OCI-LY7 (cell line): Measurements from ENCODE around the gene QSOX1. TPM values are rescaled to one million over a fixed set of nuclear protein-coding genes. Genes with fewer than 3 reads are reported as not detected.

ENCODE experiments used
- BruUV-seq: library from RNA; stranded (reverse); fragments of 400-500 nt; replicated peaks from 2 replicates; lab custom pipeline; 2021; lab: Mats Ljungman, UMichigan
- CTCF ChIA-PET: fragments of 300-600 bp; sonication (Branson Sonifier 250); formaldehyde crosslinking; loops from one replicate; lab custom pipeline; 2022; ENCODE audit warnings: antibody characterized with exemption; ENCODE audit not compliant: unreplicated experiment; lab: Charles Lee
- POLR2A ChIA-PET: fragments of 300-600 bp; sonication (Branson Sonifier 250); formaldehyde crosslinking; loops from one replicate; lab custom pipeline; 2022; ENCODE audit warnings: antibody characterized with exemption; lab: Charles Lee
- DNase-seq: peaks from one replicate; pipeline ENCODE4 v3.0.0-alpha.2; 2015; ENCODE audit warnings: low spot score
- H2AFZ ChIP-seq: fragments of 200-600 bp; sonication (generic), shearing (Covaris generic); 2 replicates; pipeline ENCODE4 v1.6.1; 2014; ENCODE audit warnings: mild to moderate bottlenecking, antibody characterized with exemption, low read length, moderate library complexity
- H3K27ac ChIP-seq: fragments of 200-600 bp; sonication (generic); 2 replicates; pipeline ENCODE4 v1.5.1; 2014; ENCODE audit warnings: mixed run types, low read depth, mild to moderate bottlenecking, moderate library complexity, low read length, inconsistent platforms; ENCODE audit not compliant: poor library complexity, severe bottlenecking
- H3K36me3 ChIP-seq: fragments of 200-600 bp; sonication (generic); 2 replicates; pipeline ENCODE4 v1.6.1; 2014; ENCODE audit warnings: mild to moderate bottlenecking, antibody characterized with exemption, low read length, moderate library complexity, mixed read lengths; ENCODE audit not compliant: insufficient read depth
- H3K4me1 ChIP-seq: fragments of 200-600 bp; sonication (generic); 2 replicates; pipeline ENCODE4 v1.5.1; 2014; ENCODE audit warnings: mild to moderate bottlenecking, low read length; ENCODE audit not compliant: insufficient read depth, poor library complexity, severe bottlenecking
- H3K4me2 ChIP-seq: fragments of 200-600 bp; sonication (generic); 2 replicates; pipeline ENCODE4 v1.6.1; 2014; ENCODE audit warnings: mild to moderate bottlenecking, low read length
- H3K4me3 ChIP-seq: fragments of 200-600 bp; sonication (generic); 2 replicates; pipeline ENCODE4 v1.5.1; 2014; ENCODE audit warnings: mild to moderate bottlenecking, low read depth, low read length; ENCODE audit not compliant: poor library complexity, severe bottlenecking
- H3K79me2 ChIP-seq: fragments of 200-600 bp; sonication (generic); 2 replicates; pipeline ENCODE4 v1.6.1; 2016; ENCODE audit warnings: low read depth, mild to moderate bottlenecking, low read length, moderate library complexity, mixed read lengths; ENCODE audit not compliant: insufficient read depth
- H3K9me2 ChIP-seq: fragments of 200-600 bp; sonication (generic); 2 replicates; pipeline ENCODE4 v1.6.1; 2016; ENCODE audit warnings: mild to moderate bottlenecking, low read length, mixed read lengths; ENCODE audit not compliant: insufficient read depth
- H3K9me3 ChIP-seq: fragments of 200-600 bp; sonication (generic); 2 replicates; pipeline ENCODE4 v1.6.1; 2014; ENCODE audit warnings: mild to moderate bottlenecking, mixed run types, low read length, mixed read lengths
- H4K20me1 ChIP-seq: fragments of 200-600 bp; sonication (generic); 2 replicates; pipeline ENCODE4 v1.6.1; 2014; ENCODE audit warnings: mild to moderate bottlenecking, antibody characterized with exemption, low read length, moderate library complexity, mixed read lengths; ENCODE audit not compliant: insufficient read depth
- CTCF ChIP-seq: fragments of 200-600 bp; sonication (generic); conservative IDR thresholded peaks from 2 replicates; pipeline ENCODE4 v1.5.1; 2014; ENCODE audit warnings: mild to moderate bottlenecking, antibody characterized with exemption, low read length, moderate library complexity, mixed read lengths
- EZH2phosphoT487 ChIP-seq: fragments of 200-600 bp; sonication (generic); IDR thresholded peaks from 2 replicates; pipeline ENCODE4 v1.6.1; 2018; ENCODE audit warnings: low read depth, borderline replicate concordance, mild to moderate bottlenecking, mixed run types, antibody characterized with exemption, low read length, moderate library complexity, mixed read lengths
- intact Hi-C: fragments of 100-400 bp; cut with micrococcal nuclease; formaldehyde crosslinking; loops from one replicate; pipeline ENCODE4 v1.10.0; 2022; ENCODE audit not compliant: unreplicated experiment
- total RNA-seq, 2 experiments: library from RNA; depleted of rRNA in 1 of 2; stranded (reverse); fragments of >200 nt in 1 of 2; shearing (Covaris generic) in 1 of 2; gene quantifications; 2 replicates each; pipeline ENCODE4 v1.2.3, GENCODE V29; 2014 to 2022

The QSOX1 gene
- total RNA-seq, 2 experiments from 2014 or later, result 8.4 to 23.6 TPM

- TF ChIP-seq EZH2phosphoT487 (no peak), CTCF (no peak)
These were observed 8.4 kb downstream of the QSOX1 start for GRCh38 chr1:180163041-180163440.

DNA sequence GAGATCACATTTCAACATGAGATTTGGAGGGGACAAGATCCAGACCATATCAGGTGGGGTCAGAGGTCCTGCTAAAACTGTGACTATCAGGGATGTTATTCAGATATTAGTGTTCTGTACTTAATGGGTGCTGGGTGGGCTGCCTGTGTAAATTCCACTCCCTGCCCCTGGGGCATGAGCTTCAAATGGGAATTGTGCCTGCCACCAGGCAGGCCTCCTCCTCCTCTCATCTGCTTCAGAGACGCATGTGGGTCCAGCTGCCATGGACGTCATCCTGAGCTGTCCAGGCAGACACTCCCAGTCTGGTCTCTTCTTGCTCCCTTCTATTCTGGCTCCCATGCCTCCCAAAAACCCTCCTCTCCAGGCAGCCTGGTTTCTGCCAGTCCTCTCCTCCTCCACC, 10.4 kb downstream of the QSOX1 start:
- intact Hi-C loops, result no loop called here
- Histone ChIP-seq H3K27ac (no peak overlapping the region), H3K79me2 (no peaks in the 10 kb centered on the region), H3K4me2 (no peak overlapping the region), H2AFZ (no peak overlapping the region), H3K36me3 (no peaks in the 10 kb centered on the region), H4K20me1 (no peaks in the 10 kb centered on the region), H3K9me3 (no peaks in the 10 kb centered on the region), H3K4me3 (no peak overlapping the region), H3K9me2 (no peaks in the 10 kb centered on the region), H3K4me1 (no peaks in the 10 kb centered on the region)
- TF ChIP-seq CTCF, result no peak
- no peak for TF ChIP-seq EZH2phosphoT487
- ChIA-PET POLR2A (interaction anchor here (1.0 kb wide), 1 partner anchor 63 kb away, joined by 4 read pairs; no protein-coding TSS in a partner anchor), CTCF (no interaction called here)
- BruUV-seq, result no TSS peak
- no peak for DNase-seq

More at GRCh38 chr1:180163041-180163440, 8.4 kb downstream of the QSOX1 start:
- ChIA-PET POLR2A (no interaction called here), CTCF (no interaction called here)
- Histone ChIP-seq H3K4me2 (no peak overlapping the region), H3K27ac (no peak overlapping the region), H2AFZ (no peak overlapping the region), H4K20me1 (no peaks in the 10 kb centered on the region), H3K9me2 (no peaks in the 10 kb centered on the region), H3K9me3 (no peaks in the 10 kb centered on the region), H3K4me3 (no peak overlapping the region), H3K79me2 (no peaks in the 10 kb centered on the region), H3K36me3 (no peaks in the 10 kb centered on the region), H3K4me1 (no peaks in the 10 kb centered on the region)
- DNase-seq, result no peak
- intact Hi-C loops, result no loop called here
- no TSS peak for BruUV-seq

DNA sequence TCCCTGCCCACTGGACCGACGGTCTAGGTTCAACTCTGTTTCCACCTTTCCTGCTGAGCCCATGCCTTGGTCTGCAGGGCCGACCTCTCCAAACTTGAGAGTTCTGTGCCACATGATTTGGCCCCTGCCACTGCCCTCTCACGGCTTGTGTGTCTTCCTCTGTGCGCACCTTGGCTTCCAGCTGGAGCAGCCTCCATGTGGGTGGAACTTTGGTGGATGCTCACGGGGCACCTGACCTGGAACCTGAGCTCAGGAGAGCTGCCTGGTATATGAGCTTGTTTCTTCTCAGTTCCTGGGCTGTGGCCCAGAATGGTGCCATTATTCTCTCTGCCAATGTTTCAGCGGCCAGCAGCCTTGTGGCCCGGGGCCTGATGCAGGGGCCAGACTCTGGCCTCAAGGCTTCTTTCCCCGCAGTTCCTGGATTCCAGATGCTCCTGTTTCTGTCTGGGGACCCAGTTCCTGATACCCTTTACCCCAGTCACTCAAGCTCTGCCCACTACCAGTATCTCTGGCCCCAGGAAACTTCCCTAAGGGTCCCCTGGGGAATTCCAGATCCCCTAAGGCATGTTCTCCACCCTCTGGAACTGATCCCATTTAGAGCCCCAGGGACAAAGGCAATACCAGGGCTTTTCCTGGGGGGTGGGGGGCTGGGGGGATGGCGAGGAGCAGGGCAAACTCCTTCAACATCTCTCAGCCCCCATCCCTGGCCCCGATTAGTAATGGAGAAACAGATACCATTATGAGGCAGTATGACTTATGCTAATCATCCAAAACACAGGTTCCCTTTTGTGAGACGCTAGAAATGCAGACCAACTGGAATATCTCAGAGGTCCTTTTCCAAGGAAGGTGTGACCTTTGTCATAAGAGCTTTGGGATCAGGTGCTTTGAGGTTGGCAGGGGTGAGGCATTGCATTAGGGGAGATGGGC, 11.1 kb downstream of the QSOX1 start:
- intact Hi-C loops, result no loop called here
- Histone ChIP-seq H3K9me3 (no peaks in the 10 kb centered on the region), H3K4me2 (no peak overlapping the region), H3K4me1 (no peaks in the 10 kb centered on the region), H3K9me2 (no peaks in the 10 kb centered on the region), H3K79me2 (no peaks in the 10 kb centered on the region), H4K20me1 (no peaks in the 10 kb centered on the region), H2AFZ (no peak overlapping the region), H3K4me3 (no peak overlapping the region), H3K27ac (no peak overlapping the region), H3K36me3 (no peaks in the 10 kb centered on the region)
- BruUV-seq, result no TSS peak
- DNase-seq, result no peak
- ChIA-PET POLR2A (interaction anchor here (1.0 to 1.5 kb wide), 2 partner anchors 9 to 64 kb away, joined by 3 to 4 read pairs; no protein-coding TSS in a partner anchor), CTCF (no interaction called here)
- TF ChIP-seq CTCF (no peak), EZH2phosphoT487 (no peak)
